Activated CD4-positive, alpha-beta T cell treated with anti-CD3 and anti-CD28 coated beads, Interleukin-2, amount 10 ng/mL, durations not matched to agents 24 days and 14 days (primary cell): Measurements from ENCODE around the gene GNE. TPM values are rescaled to one million over a fixed set of nuclear protein-coding genes. Genes with fewer than 3 reads are reported as not detected.
"Not testable (repeated sequence)": the region's sequence is repeated elsewhere in the genome, so short reads cannot be mapped to it uniquely, and the experiment has no call there.

Experiments
- DNase-seq: peaks from one replicate; pipeline ENCODE4 v3.0.0; 2022
- H3K27ac Mint-ChIP-seq: one replicate; pipeline ENCODE4 v1.8.0; 2022; ENCODE audit warnings: mild to moderate bottlenecking, mixed read lengths
- H3K27me3 Mint-ChIP-seq: one replicate; pipeline ENCODE4 v1.8.0; 2022; ENCODE audit warnings: mixed read lengths
- H3K36me3 Mint-ChIP-seq: one replicate; pipeline ENCODE4 v1.8.0; 2022; ENCODE audit warnings: low read depth, mild to moderate bottlenecking, mixed read lengths
- H3K4me1 Mint-ChIP-seq: one replicate; pipeline ENCODE4 v1.8.0; 2021; ENCODE audit warnings: mixed read lengths
- H3K4me3 Mint-ChIP-seq: one replicate; pipeline ENCODE4 v1.8.0; 2022; ENCODE audit warnings: mild to moderate bottlenecking, moderate library complexity, mixed read lengths
- H3K9me3 Mint-ChIP-seq: one replicate; pipeline ENCODE4 v1.8.0; 2021; ENCODE audit warnings: mixed read lengths
- intact Hi-C: fragments of 100-400 bp; cut with micrococcal nuclease; formaldehyde crosslinking; loops from one replicate; pipeline ENCODE4 v1.15.1; 2023
- total RNA-seq: library from RNA; stranded (reverse); gene quantifications from 2 replicates; pipeline ENCODE4 v1.2.3, GENCODE V29; 2022

The GNE gene
- total RNA-seq, 1 donor from 2014 or later, result 22.2 TPM

DNA sequence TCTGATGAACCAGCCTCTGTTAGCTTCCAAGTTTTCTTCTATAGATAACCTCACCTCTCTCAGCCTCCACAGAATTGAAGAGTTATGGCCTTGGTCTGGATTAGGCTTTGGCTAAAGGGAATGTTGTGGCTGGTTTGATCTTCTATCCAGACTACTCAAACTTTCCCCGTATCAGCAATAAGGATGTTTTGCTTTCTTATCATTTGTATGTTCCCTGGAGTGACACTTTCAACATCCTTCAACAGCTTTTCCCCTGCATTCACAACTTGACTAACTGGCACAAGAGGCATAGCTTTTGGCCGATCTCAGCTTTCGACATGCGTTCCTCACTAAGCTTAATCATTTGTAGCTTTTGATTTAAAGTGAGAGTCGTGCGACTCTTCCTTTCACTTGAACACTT is 28.1 kb upstream of the GNE start:
- Mint-ChIP-seq H3K9me3 (no peaks in the 10 kb centered on the region), H3K4me3 (no peak overlapping the region), H3K36me3 (no peaks in the 10 kb centered on the region), H3K27me3 (no peaks in the 10 kb centered on the region), H3K27ac (no peak overlapping the region), H3K4me1 (peaks cover 2% of the 10 kb centered on the region)
- DNase-seq, result no peak
- intact Hi-C loops, result no loop called here

DNA sequence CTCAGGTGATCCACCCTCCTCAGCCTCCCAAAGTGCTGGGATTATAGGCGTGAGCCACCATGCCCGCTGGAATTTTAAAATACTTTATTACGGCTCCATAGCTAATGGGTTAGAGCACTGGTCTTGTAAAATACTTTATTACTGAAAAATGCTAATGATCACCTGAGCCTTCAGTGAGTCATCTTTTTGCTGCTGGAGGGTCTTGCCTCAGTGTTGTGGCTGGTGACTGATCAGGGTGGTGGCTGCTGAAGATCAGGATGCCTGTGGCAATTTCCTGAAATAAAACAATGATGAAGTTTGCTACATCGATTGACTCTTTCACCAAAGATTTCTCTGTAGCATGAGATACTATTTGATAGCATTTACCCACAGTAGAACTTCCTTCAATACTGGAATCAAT is 26.0 kb upstream of the GNE start:
- Mint-ChIP-seq H3K4me3 (no peak overlapping the region), H3K27ac (no peak overlapping the region), H3K36me3 (no peaks in the 10 kb centered on the region), H3K4me1 (peaks cover 2% of the 10 kb centered on the region), H3K9me3 (no peaks in the 10 kb centered on the region), H3K27me3 (no peaks in the 10 kb centered on the region)
- DNase-seq, result no peak
- intact Hi-C loops, result no loop called here

DNA sequence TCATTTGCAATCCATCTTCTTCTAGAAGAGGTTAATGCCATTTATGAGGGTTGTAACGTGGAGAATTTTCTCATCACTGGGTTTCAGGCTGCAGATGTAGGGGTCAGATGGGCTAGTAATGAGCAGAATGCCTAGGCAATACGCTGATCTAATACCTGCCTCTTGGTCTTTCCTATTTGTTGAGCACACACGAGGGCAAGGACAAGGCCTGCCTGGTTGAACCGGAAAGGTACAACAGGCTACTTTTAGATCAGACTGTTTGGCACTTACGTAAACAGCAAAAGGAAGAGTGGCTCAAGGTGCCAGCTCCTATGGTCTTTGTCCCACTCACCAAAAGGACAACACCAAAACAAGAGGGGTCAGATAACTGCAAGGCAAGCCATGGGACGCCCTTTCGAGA is 24.0 kb upstream of the GNE start:
- Mint-ChIP-seq H3K4me3 (no peak overlapping the region), H3K27ac (no peak overlapping the region), H3K27me3 (no peaks in the 10 kb centered on the region), H3K4me1 (no peaks in the 10 kb centered on the region), H3K9me3 (no peaks in the 10 kb centered on the region), H3K36me3 (no peaks in the 10 kb centered on the region)
- DNase-seq, result no peak
- intact Hi-C loops, result no loop called here

DNA sequence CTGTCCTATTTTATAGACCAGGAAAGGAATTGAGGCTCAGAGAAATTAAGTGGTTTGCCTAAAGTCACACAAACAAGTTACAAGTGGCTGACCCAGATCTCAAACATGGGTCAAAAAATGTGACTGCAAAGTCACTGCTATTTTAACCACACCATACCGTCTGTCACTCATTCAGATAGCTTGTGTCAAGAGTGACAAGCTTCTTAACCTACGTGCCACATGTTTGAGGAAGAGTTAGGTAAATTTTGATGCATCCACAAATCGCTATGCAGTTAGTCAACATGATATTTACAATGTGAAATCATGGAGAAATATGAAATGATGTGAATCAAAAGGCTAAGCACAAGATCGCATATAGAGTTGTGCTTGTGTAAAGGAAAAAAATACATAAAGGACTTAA is 22.7 kb upstream of the GNE start:
- no peak overlapping the region for H3K4me3 Mint-ChIP-seq
- H3K36me3 Mint-ChIP-seq, result no peaks in the 10 kb centered on the region
- no peak overlapping the region for H3K27ac Mint-ChIP-seq
- intact Hi-C loops, result no loop called here
- H3K9me3 Mint-ChIP-seq, result no peaks in the 10 kb centered on the region
- peaks cover 2% of the 10 kb centered on the region for H3K4me1 Mint-ChIP-seq
- H3K27me3 Mint-ChIP-seq, result peaks cover 3% of the 10 kb centered on the region
- DNase-seq, result no peak

DNA sequence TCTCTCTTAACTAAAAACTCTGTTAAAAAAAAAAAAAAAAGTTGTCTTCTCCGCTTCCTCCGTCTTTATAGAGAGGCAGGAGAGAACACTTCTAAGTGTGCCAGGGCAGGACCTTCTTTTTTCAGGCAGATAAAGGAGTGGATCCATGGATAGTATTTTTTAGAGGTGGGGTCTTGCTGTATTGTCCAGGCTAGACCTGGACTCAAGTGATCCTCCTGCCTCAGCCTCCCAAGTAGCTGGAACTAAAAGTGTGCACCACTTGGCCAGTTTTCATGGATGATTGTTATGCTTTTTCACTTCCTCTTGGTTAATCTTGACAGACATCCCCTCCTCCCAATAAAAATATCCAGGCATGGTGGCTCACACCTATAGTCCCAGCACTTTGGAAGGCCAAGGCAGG is 20.0 kb upstream of the GNE start:
- Mint-ChIP-seq H3K4me1 (peaks cover 2% of the 10 kb centered on the region), H3K9me3 (no peaks in the 10 kb centered on the region)

DNA sequence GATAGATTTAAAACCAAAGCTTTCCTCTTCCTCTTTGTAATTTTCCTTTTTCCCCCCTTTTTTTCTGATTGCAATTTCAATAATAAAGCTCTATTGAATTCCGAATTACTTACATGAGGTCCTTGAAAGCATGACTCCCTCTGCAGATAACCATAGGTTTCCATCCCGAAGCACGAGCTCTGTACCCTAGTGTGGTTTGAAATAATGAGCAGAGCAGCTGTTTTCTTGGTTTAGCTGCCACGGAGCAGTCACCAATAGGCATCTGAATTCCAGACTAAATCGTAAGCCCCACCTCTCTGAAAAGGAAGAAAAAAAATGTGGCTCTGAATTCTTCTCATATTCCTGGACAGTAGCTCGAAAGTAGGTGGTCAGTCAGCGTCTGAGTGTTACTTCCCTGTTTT is 18.5 kb upstream of the GNE start:
- intact Hi-C loops, result no loop called here
- no peak for DNase-seq
- Mint-ChIP-seq H3K4me3 (no peak overlapping the region), H3K27ac (no peak overlapping the region), H3K4me1 (peaks cover 2% of the 10 kb centered on the region), H3K9me3 (no peaks in the 10 kb centered on the region), H3K36me3 (no peaks in the 10 kb centered on the region), H3K27me3 (peaks cover 3% of the 10 kb centered on the region)

More for the DNA sequence above, 20.0 kb upstream of the GNE start:
- Mint-ChIP-seq H3K27ac (no peak overlapping the region), H3K36me3 (no peaks in the 10 kb centered on the region), H3K4me3 (no peak overlapping the region), H3K27me3 (peaks cover 3% of the 10 kb centered on the region)
- intact Hi-C loops, result no loop called here
- DNase-seq, result no peak

DNA sequence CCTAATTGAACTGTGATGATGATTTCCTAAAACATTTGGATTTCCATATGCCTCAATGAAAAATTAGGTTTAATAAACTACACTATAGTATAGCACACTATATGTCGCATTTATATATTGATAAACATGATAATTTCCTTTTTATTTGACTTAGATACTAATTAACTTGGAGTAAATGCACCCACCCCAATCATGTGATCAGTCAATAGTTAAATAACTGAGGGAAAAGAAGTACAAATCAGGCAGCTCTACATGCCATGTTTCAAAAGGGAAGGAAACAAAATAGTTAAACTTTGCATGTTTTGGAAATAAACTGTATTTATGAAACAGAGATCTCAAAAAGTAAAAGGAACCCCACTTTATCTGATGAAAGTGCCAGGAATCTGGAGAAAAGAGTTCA is 18.0 kb upstream of the GNE start:
- no peak for DNase-seq
- intact Hi-C loops, result no loop called here
- peaks cover 2% of the 10 kb centered on the region for H3K4me1 Mint-ChIP-seq
- peaks cover 3% of the 10 kb centered on the region for H3K27me3 Mint-ChIP-seq
- no peak overlapping the region for H3K4me3 Mint-ChIP-seq
- no peak overlapping the region for H3K27ac Mint-ChIP-seq
- no peaks in the 10 kb centered on the region for H3K36me3 Mint-ChIP-seq
- H3K9me3 Mint-ChIP-seq, result no peaks in the 10 kb centered on the region

DNA sequence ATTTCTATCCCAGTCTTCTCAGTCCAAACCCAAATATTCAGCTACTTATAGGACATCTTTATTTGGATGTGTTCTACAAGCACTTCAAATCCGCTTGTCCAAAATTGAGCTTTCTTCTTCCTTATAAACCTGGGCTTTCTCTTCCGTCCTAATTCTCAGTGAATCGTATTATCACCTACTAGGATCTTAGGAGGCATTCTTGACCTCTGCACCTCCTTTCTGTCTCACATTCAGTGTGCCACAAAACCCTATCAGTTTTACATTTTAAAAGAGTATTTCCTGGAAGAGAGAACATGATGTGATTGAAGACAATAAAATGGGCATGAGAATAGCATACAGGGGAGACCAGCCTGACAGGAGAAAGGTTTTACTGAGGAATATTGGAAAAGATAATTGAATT is 16.8 kb upstream of the GNE start:
- Mint-ChIP-seq H3K27me3 (peaks cover 3% of the 10 kb centered on the region), H3K4me3 (no peak overlapping the region), H3K27ac (no peak overlapping the region), H3K36me3 (no peaks in the 10 kb centered on the region), H3K9me3 (no peaks in the 10 kb centered on the region), H3K4me1 (peaks cover 2% of the 10 kb centered on the region)
- no peak for DNase-seq
- intact Hi-C loops, result no loop called here

DNA sequence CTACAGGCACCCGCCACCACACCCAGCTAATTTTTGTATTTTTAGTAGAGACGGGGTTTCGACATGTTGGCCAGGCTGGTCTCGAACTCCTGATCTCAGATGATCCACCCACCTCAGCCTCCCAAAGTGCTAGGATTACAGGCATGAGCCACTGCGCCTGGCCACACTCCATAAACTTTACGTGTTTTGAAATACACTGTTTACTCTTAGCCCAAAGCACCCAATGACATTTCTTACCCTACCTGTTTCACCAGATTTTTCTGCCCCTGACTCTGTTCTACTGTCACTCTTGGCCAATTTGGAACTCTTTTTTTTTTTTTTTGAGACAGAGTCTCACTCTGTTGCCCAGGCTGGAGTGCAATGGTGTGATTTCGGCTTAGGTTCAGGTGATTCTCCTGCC is 15.1 kb upstream of the GNE start:
- H3K4me1 Mint-ChIP-seq, DNase-seq, H3K36me3 Mint-ChIP-seq, intact Hi-C loops, H3K9me3 Mint-ChIP-seq, H3K4me3 Mint-ChIP-seq, H3K27ac Mint-ChIP-seq, H3K27me3 Mint-ChIP-seq: not testable (repeated sequence)

DNA sequence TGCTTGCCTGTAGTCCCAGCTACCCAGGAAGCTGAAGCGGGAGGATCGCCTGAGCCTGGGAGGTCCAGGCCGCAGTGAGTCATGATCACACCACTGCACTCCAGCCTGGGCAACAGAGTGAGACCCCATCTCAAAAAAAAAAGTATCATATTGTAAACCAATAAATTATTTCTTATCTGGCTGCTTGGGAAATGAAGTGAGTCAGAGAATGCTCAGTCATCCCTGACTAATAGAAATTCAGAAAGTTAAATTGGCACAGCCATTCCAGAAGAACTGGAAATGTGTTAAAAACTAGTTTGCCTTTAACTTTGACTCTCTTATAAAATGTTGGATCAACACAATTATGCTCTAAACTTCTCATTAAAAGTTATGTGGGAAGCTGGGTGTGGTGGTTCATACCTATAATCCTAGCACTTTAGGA is 9.8 kb upstream of the GNE start:
- intact Hi-C loops, result no loop called here
- Mint-ChIP-seq H3K4me1 (no peaks in the 10 kb centered on the region), H3K27ac (no peak overlapping the region), H3K4me3 (no peak overlapping the region), H3K36me3 (no peaks in the 10 kb centered on the region), H3K27me3 (no peaks in the 10 kb centered on the region), H3K9me3 (no peaks in the 10 kb centered on the region)
- no peak for DNase-seq

DNA sequence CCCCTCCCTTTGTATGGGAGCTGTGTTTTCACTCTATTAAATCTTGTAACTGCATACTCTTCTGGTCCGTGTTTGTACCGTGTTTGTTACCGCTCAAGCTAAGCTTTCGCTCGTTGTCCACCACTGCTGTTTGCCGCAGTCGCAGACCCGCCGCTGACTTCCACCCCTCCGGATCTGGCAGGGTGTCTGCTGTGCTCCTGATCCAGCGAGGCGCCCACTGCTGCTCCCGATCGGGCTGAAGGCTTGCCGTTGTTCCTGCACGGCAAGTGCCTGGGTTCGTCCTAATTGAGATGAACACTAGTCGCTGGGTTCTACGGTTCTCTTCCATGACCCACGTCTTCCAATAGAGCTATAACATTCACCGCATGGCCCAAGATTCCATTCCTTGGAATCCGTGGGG is 6.6 kb upstream of the GNE start:
- DNase-seq, result no peak
- Mint-ChIP-seq H3K9me3 (no peaks in the 10 kb centered on the region), H3K4me1 (no peaks in the 10 kb centered on the region), H3K27me3 (peaks cover 2% of the 10 kb centered on the region), H3K27ac (no peak overlapping the region), H3K4me3 (no peak overlapping the region), H3K36me3 (no peaks in the 10 kb centered on the region)
- intact Hi-C loops, result no loop called here

DNA sequence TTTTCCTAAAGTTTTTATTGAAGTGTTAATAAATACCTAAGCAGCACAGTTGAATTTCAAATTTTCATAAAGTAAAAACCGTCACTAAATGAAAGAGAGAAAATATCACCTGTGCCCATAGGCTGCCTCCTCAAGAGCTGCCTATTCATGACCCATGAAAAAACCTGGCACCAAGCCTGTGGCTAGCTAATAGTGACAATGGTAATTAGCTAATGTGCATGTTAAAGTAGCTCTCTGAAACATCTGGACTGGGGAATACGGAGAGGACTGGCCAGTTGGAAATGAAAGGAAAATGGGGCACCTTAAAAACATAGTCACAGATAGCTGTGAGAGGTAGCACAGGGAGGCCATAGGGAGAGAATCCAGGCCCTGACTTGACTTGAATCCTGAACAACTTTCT is 5.4 kb upstream of the GNE start:
- DNase-seq, result no peak
- intact Hi-C loops, result no loop called here
- no peak overlapping the region for H3K4me3 Mint-ChIP-seq

DNA sequence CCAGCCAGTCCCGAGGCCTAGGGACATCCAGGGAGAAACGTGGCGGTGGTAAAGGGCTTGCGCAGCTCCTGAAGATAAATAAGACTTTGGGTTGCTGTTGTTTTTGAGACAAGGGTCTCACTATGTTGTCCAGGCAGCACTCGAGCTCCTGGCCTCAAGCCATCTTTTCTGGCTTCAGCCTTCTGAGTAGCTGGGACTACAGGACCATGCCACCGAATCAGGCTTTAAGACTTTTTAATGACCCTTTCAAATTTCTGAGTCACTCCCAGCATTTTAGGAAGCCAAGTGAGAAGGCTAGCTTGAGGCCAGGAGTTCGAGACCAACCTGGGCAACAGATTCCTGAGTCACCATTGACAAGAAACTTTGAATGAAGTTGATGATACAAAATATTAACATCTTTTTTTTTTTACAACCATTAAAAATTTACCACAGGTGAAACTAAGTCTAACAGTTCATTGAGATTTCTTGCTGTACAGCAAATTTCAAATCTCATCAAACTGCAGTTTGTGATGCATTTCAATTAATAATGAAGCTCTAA is 817 bp upstream of the GNE start:
- Mint-ChIP-seq H3K9me3 (no peaks in the 10 kb centered on the region), H3K27me3 (peaks cover 2% of the 10 kb centered on the region), H3K36me3 (peaks cover 3% of the 10 kb centered on the region), H3K4me3 (peak overlapping the region; percentile 93), H3K4me1 (peaks cover 10% of the 10 kb centered on the region), H3K27ac (peak overlapping the region; percentile 94)
- intact Hi-C loops, result loop anchor here (1.0 to 5.0 kb wide), 6 partner anchors 69 to 1033 kb away; partner anchors contain the start of genes CLTA, GLIPR2, MELK and RNF38
- no peak for DNase-seq

More for the DNA sequence above, 5.4 kb upstream of the GNE start:
- no peak overlapping the region for H3K27ac Mint-ChIP-seq
- no peaks in the 10 kb centered on the region for H3K9me3 Mint-ChIP-seq
- H3K4me1 Mint-ChIP-seq, result peaks cover 1% of the 10 kb centered on the region
- H3K36me3 Mint-ChIP-seq, result no peaks in the 10 kb centered on the region
- H3K27me3 Mint-ChIP-seq, result peaks cover 2% of the 10 kb centered on the region

DNA sequence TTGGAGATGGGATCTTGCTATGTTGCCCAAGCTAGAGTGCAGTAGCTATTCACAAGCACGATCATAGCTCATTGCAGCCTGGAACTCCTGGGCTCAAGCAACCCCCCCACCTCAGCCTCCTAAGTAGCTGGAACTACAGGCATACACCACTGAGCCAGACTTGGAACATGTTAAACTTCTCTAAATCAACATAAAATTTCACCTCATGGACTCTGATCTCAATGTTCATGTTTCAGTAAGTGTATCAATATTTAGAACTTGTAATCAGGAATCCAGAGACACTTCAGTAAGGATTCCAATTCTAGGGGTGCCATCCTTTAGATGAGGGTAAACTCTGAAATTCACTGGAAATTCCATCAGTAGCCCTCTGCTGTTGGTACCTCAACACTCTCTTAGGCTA is 6.8 kb downstream of the GNE start:
- H3K27ac Mint-ChIP-seq, result no peak overlapping the region
- DNase-seq, result no peak
- H3K9me3 Mint-ChIP-seq, result no peaks in the 10 kb centered on the region
- H3K27me3 Mint-ChIP-seq, result no peaks in the 10 kb centered on the region
- intact Hi-C loops, result no loop called here
- H3K4me3 Mint-ChIP-seq, result no peak overlapping the region
- peaks cover 9% of the 10 kb centered on the region for H3K36me3 Mint-ChIP-seq
- H3K4me1 Mint-ChIP-seq, result peaks cover 11% of the 10 kb centered on the region

DNA sequence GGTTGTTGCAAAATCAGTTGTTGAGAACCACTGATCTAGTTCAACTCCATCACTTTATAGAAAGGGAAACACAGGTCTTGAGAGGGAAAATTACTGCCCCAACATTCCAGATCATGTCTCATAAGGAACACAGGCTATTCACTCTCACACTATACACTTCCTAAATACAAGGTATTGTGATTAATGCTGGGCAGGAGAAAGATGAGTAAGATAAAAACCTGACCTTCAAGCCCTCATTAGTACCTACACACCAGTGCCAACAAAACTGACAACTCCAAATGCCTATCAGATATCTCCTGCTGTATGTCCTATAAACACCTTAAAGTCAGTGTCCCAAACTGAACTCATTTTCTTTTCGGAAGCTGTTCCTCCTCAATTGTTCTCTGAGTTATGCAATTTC is 8.2 kb downstream of the GNE start:
- peaks cover 11% of the 10 kb centered on the region for H3K4me1 Mint-ChIP-seq
- no peak for DNase-seq
- no peak overlapping the region for H3K27ac Mint-ChIP-seq
- no peaks in the 10 kb centered on the region for H3K9me3 Mint-ChIP-seq
- intact Hi-C loops, result no loop called here
- H3K27me3 Mint-ChIP-seq, result no peaks in the 10 kb centered on the region
- H3K36me3 Mint-ChIP-seq, result peaks cover 15% of the 10 kb centered on the region
- H3K4me3 Mint-ChIP-seq, result no peak overlapping the region
